Trophoblast cell (in vitro differentiated cells and primary cell): ENCODE data around the gene CXXC4.

ENCODE experiments used
- DNase-seq, 2 donors: peaks; one replicate each; pipeline ENCODE4 v3.0.0-alpha.2; 2016
- H2AFZ ChIP-seq: 2 replicates; pipeline ENCODE4 v1.6.1; 2013; ENCODE audit warnings: low read length, moderate library complexity, mild to moderate bottlenecking; ENCODE audit not compliant: insufficient read depth, poor library complexity
- H2AK5ac ChIP-seq: 2 replicates; pipeline ENCODE4 v1.6.1; 2013; ENCODE audit warnings: mild to moderate bottlenecking, low read length
- H2BK120ac ChIP-seq: 2 replicates; pipeline ENCODE4 v1.6.1; 2013; ENCODE audit warnings: low read length, mild to moderate bottlenecking, moderate library complexity; ENCODE audit not compliant: insufficient read depth, poor library complexity
- H2BK12ac ChIP-seq: 2 replicates; pipeline ENCODE4 v1.6.1; 2013; ENCODE audit warnings: mild to moderate bottlenecking, low read length, moderate library complexity
- H2BK5ac ChIP-seq: 2 replicates; pipeline ENCODE4 v1.6.1; 2013; ENCODE audit warnings: low read length, low read depth, moderate library complexity, mild to moderate bottlenecking; ENCODE audit not compliant: poor library complexity
- H3K14ac ChIP-seq: 2 replicates; pipeline ENCODE4 v1.6.1; 2013; ENCODE audit warnings: mild to moderate bottlenecking, low read length
- H3K18ac ChIP-seq: 2 replicates; pipeline ENCODE4 v1.6.1; 2013; ENCODE audit warnings: mild to moderate bottlenecking, low read length
- H3K23ac ChIP-seq: 2 replicates; pipeline ENCODE4 v1.6.1; 2013; ENCODE audit warnings: low read length
- H3K27ac ChIP-seq: 2 replicates; pipeline ENCODE4 v1.5.1; 2013; ENCODE audit warnings: low read depth, mild to moderate bottlenecking, inconsistent platforms, low read length, moderate library complexity
- H3K27me3 ChIP-seq: 2 replicates; pipeline ENCODE4 v1.6.1; 2013; ENCODE audit warnings: inconsistent platforms, mild to moderate bottlenecking, low read length, moderate library complexity; ENCODE audit not compliant: insufficient read depth
- H3K36me3 ChIP-seq, 2 experiments: 1 replicate in 1 of 2; 2 replicates in 1 of 2; pipeline ENCODE4 v1.6.1; 2013; ENCODE audit warnings: low read length in 2 of 2, mild to moderate bottlenecking in 2 of 2, moderate library complexity in 1 of 2; ENCODE audit not compliant: insufficient read depth in 2 of 2, control insufficient read depth in 1 of 2
- H3K4ac ChIP-seq: 2 replicates; pipeline ENCODE4 v1.6.1; 2013; ENCODE audit warnings: low read depth, mild to moderate bottlenecking, low read length, moderate library complexity
- H3K4me1 ChIP-seq, 2 experiments: 1 replicate in 1 of 2; 2 replicates in 1 of 2; pipeline ENCODE4 v1.6.1; 2013; ENCODE audit warnings: low read length in 2 of 2, mild to moderate bottlenecking in 2 of 2, moderate library complexity in 1 of 2; ENCODE audit not compliant: insufficient read depth in 2 of 2, control insufficient read depth in 1 of 2
- H3K4me2 ChIP-seq: 2 replicates; pipeline ENCODE4 v1.6.1; 2013; ENCODE audit warnings: inconsistent platforms, mild to moderate bottlenecking, low read length, moderate library complexity
- H3K4me3 ChIP-seq: 2 replicates; pipeline ENCODE4 v1.5.1; 2013; ENCODE audit warnings: mild to moderate bottlenecking, low read depth, low read length, inconsistent platforms
- H3K79me1 ChIP-seq: one replicate; pipeline ENCODE4 v1.6.1; 2013; ENCODE audit warnings: low read length
- H3K79me2 ChIP-seq: 2 replicates; pipeline ENCODE4 v1.6.1; 2013; ENCODE audit warnings: low read length, mild to moderate bottlenecking; ENCODE audit not compliant: control insufficient read depth, insufficient read depth, poor library complexity
- H3K9ac ChIP-seq: 2 replicates; pipeline ENCODE4 v1.6.1; 2013; ENCODE audit warnings: mild to moderate bottlenecking, low read length
- H3K9me3 ChIP-seq: 2 replicates; pipeline ENCODE4 v1.6.1; 2013; ENCODE audit warnings: low read depth, mild to moderate bottlenecking, control low read depth, inconsistent platforms, low read length; ENCODE audit not compliant: insufficient read depth
- H4K12ac ChIP-seq: 2 replicates; pipeline ENCODE4 v1.6.1; 2013; ENCODE audit warnings: low read depth, mild to moderate bottlenecking, low read length, moderate library complexity
- H4K8ac ChIP-seq: 2 replicates; pipeline ENCODE4 v1.6.1; 2013; ENCODE audit warnings: low read depth, mild to moderate bottlenecking, low read length, moderate library complexity
- H4K91ac ChIP-seq: one replicate; pipeline ENCODE4 v1.6.1; 2013; ENCODE audit warnings: low read depth, mild to moderate bottlenecking, low read length, moderate library complexity
- WGBS: extraction: QIAGEN DNeasy Blood & Tissue Kit; methylation state at CpG from one replicate; pipeline ENCODE4 v1.1.7; 2013; ENCODE audit warnings: missing lambda C conversion rate; ENCODE audit not compliant: insufficient read length, insufficient coverage; ENCODE audit errors: extremely low coverage; 5-methylcytosine and 5-hydroxymethylcytosine counted together

The CXXC4 gene

GRCh38 chr4:104492183-104492771, 2.4 kb downstream of the CXXC4 start:
- no peak overlapping the region for H3K18ac ChIP-seq
- H2AK5ac ChIP-seq = no peak overlapping the region
- no peaks in the 10 kb centered on the region for H3K9me3 ChIP-seq
- H3K4me1 ChIP-seq = peaks cover 0 to 5% of the 10 kb centered on the region in 2 experiments
- peaks cover 2% of the 10 kb centered on the region for H3K79me2 ChIP-seq
- H3K27ac ChIP-seq = no peak overlapping the region
- no peak overlapping the region for H3K4me3 ChIP-seq
- peak overlapping the region; percentile 99 for H3K4me2 ChIP-seq
- no peak overlapping the region for H2BK12ac ChIP-seq
- peaks cover 9% of the 10 kb centered on the region for H3K79me1 ChIP-seq
- peak in 1 of 2 donors; percentile 7 for DNase-seq
- no peaks in the 10 kb centered on the region for H3K36me3 ChIP-seq
- no peak overlapping the region for H3K14ac ChIP-seq
- H4K12ac ChIP-seq = no peak overlapping the region
- no peak overlapping the region for H3K9ac ChIP-seq
- no peak overlapping the region for H2BK120ac ChIP-seq
- no peak overlapping the region for H2BK5ac ChIP-seq
- peaks cover 4% of the 10 kb centered on the region for H3K27me3 ChIP-seq
- no CpG with 5 or more reads among the region's 7 CpGs for WGBS
- no peak overlapping the region for H3K23ac ChIP-seq
- H3K4ac ChIP-seq = no peak overlapping the region
- H4K8ac ChIP-seq = no peak overlapping the region
- no peak overlapping the region for H2AFZ ChIP-seq
- H4K91ac ChIP-seq = no peak overlapping the region

DNA sequence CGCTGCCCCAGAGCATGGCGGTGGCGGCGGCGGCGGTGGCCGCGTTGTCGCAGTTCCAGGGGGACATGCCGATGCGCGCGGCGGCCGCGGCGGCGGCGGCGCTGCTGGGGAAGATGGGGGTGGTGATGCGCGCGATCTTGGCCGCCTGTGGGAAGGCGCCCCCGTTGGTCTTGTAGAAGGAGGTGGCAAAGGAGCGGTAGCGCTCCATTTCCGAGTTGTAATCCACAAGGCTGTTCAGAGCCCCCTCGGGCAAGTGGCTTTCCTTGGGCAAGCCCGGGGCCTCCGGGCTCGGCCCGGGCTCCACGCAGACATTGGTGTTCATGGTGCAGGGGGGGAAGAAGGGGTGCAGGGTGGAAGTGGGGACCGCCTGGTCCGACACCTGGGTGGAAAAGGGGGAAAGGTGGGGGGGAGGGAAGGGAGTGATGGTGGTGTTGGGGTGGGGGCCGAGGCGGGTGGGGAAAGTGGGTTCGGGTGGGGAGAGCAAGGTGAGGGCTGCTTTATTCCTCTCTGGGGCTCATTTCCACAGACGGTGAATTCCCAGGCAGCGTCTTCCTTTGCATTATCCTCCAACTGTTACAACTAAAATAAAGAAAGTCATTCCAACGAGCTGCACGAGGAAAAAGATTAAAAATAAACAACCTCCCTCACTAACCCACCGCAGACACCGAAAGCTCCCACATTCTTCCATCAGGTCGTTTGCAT, 3.1 kb downstream of the CXXC4 start:
- H3K27ac ChIP-seq = peak overlapping the region; percentile 19
- peak overlapping the region; percentile 75 for H2AFZ ChIP-seq
- peaks cover 4% of the 10 kb centered on the region for H3K27me3 ChIP-seq
- no peaks in the 10 kb centered on the region for H3K9me3 ChIP-seq
- WGBS = no CpG with 5 or more reads among the region's 47 CpGs
- no peak overlapping the region for H2AK5ac ChIP-seq
- peak overlapping the region; percentile 48 for H2BK5ac ChIP-seq
- peak overlapping the region; percentile 60 for H3K14ac ChIP-seq
- H3K36me3 ChIP-seq = no peaks in the 10 kb centered on the region
- peak overlapping the region; percentile 82 for H4K91ac ChIP-seq
- no peak overlapping the region for H3K4ac ChIP-seq
- DNase-seq = peak in 1 of 2 donors; percentile 26
- H3K4me1 ChIP-seq = peaks cover 0 to 5% of the 10 kb centered on the region in 2 experiments
- peaks cover 2% of the 10 kb centered on the region for H3K79me2 ChIP-seq
- peak overlapping the region; percentile 81 for H4K12ac ChIP-seq
- peak overlapping the region; percentile 99 for H3K4me2 ChIP-seq
- H4K8ac ChIP-seq = peak overlapping the region; percentile 86
- H3K79me1 ChIP-seq = peaks cover 9% of the 10 kb centered on the region
- peak overlapping the region; percentile 57 for H2BK120ac ChIP-seq
- peak overlapping the region; percentile 69 for H3K4me3 ChIP-seq
- peak overlapping the region; percentile 70 for H3K9ac ChIP-seq
- H3K18ac ChIP-seq = peak overlapping the region; percentile 77
- H2BK12ac ChIP-seq = peak overlapping the region; percentile 87
- H3K23ac ChIP-seq = no peak overlapping the region

DNA sequence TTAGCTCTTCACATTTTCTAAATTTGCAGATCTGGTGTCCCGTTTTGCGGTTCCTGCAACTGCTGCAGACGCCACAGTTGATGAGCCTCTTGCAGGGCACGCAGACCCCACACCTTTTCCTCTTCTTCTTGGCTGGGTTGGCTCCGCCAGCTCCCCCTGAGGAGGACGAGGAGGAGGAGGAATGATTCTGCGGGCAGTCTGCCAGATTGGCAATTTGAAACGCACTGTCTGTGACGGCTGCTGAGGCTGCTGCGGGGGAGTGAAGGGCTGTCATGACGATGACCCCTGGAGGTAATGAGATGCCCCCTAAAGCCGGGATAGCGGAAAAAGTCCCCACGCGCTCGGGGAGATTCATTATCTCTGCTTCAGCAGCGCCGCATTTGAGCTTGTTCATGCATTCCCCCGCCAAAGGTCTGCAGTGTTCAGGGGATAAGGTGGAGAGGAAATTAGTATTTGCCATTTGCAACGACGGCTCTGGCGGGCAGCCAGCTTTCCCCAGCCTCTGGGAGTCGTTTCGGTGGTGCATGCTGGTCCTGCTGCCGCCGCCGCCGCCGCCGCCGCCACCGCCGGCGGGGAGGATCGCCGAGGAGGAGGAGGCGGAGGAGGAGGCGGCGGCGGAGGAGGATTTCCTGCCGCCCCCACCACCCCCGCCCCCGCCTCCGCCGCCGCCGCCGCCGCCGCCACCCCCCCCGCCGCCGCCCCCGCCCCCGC, 3.8 kb downstream of the CXXC4 start:
- Histone ChIP-seq H3K79me1 (peaks cover 9% of the 10 kb centered on the region), H3K4me2 (peak overlapping the region; percentile 74), H3K9me3 (no peaks in the 10 kb centered on the region), H2BK5ac (no peak overlapping the region), H3K36me3 (no peaks in the 10 kb centered on the region), H3K27me3 (peaks cover 4% of the 10 kb centered on the region), H2AK5ac (no peak overlapping the region), H3K23ac (no peak overlapping the region), H2AFZ (no peak overlapping the region), H3K4me1 (peaks cover 0 to 5% of the 10 kb centered on the region in 2 experiments), H3K9ac (no peak overlapping the region), H3K79me2 (peaks cover 2% of the 10 kb centered on the region), H3K14ac (no peak overlapping the region), H2BK120ac (no peak overlapping the region), H3K4me3 (peak overlapping the region; percentile 65), H3K4ac (no peak overlapping the region), H2BK12ac (no peak overlapping the region), H4K8ac (no peak overlapping the region), H4K12ac (no peak overlapping the region), H3K18ac (no peak overlapping the region), H4K91ac (no peak overlapping the region), H3K27ac (peak overlapping the region; percentile 0)
- WGBS = no CpG with 5 or more reads among the region's 55 CpGs
- DNase-seq = peak in 1 of 2 donors; percentile 54

- H3K27ac ChIP-seq = no peak overlapping the region
- H2AK5ac ChIP-seq = no peak overlapping the region
- peak overlapping the region; percentile 74 for H3K4me2 ChIP-seq
- no peak overlapping the region for H3K23ac ChIP-seq
- peaks cover 0 to 5% of the 10 kb centered on the region in 2 experiments for H3K4me1 ChIP-seq
- H4K12ac ChIP-seq = no peak overlapping the region
- H4K8ac ChIP-seq = peak overlapping the region; percentile 40
- no peak for DNase-seq
- no peak overlapping the region for H3K4me3 ChIP-seq
- no peak overlapping the region for H3K9ac ChIP-seq
- peaks cover 8% of the 10 kb centered on the region for H3K79me1 ChIP-seq
- no peaks in the 10 kb centered on the region for H3K36me3 ChIP-seq
- no peak overlapping the region for H2BK120ac ChIP-seq
- H3K14ac ChIP-seq = no peak overlapping the region
- peak overlapping the region; percentile 17 for H2BK12ac ChIP-seq
- H3K27me3 ChIP-seq = peaks cover 4% of the 10 kb centered on the region
- no peaks in the 10 kb centered on the region for H3K9me3 ChIP-seq
- peaks cover 2% of the 10 kb centered on the region for H3K79me2 ChIP-seq
- H4K91ac ChIP-seq = no peak overlapping the region
- WGBS = no CpG with 5 or more reads among the region's 7 CpGs
- H3K4ac ChIP-seq = no peak overlapping the region
- H2BK5ac ChIP-seq = no peak overlapping the region
- peak overlapping the region; percentile 44 for H2AFZ ChIP-seq
- no peak overlapping the region for H3K18ac ChIP-seq
Measured at GRCh38 chr4:104490096-104490769, 4.5 kb downstream of the CXXC4 start.
